GM12875 (cell line): Measurements from ENCODE around the gene SVOP.
"Not testable (repeated sequence)": the region's sequence is repeated elsewhere in the genome, so short reads cannot be mapped to it uniquely, and the experiment has no call there.

ENCODE experiments used
- H3K4me3 ChIP-seq: one replicate; pipeline ENCODE4 v1.5.1; 2011; ENCODE audit warnings: low read depth, low read length, control low read depth
- CTCF ChIP-seq: IDR thresholded peaks from 2 replicates; pipeline ENCODE4 v1.5.1; 2011; ENCODE audit warnings: low read depth, mild to moderate bottlenecking, control low read depth, inconsistent platforms, low read length, moderate library complexity, borderline replicate concordance; ENCODE audit not compliant: insufficient read depth

The SVOP gene

GRCh38 chr12:108881953-108882352, 138.9 kb downstream of the SVOP start:
- no peak for TF ChIP-seq CTCF

DNA sequence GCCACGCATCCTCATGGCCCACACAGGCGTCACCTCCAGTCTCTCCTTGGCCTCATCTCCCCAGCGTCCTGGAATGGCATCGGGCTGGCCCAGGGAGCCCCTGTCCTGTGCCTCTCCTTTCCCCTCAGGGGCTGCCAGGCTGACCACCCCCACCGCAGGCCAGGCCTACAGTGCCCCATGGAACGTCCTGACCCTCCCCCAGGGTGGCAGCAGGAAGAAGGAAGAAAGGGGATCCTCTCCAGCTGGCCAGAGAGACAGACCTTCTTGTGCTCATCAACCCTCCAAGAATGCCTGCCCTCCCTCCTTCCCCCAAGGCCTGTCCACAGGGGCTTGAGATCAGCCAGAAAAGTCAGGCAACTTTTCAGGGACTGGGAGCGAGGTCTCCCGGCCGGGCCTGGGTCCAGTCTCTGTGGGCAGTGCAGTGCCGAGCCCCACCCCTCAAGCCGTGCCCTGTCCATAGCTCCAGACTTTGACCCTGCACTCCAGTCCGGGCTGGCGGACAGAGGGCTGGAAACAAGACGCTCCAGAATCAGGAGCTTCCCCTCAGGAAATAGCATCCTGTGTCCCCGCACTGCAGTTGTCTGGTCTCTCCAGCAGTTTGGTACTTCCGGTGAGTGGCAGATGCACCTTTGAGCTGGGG, 141.1 kb downstream of the SVOP start, which contains the start of gene DAO:
Gene DAO, plus strand, starts transcription at position 478 of the 640 bp plus-strand sequence. CDS start 4,915 bp downstream, outside the sequence.
- no peak for TF ChIP-seq CTCF
- no peak within 1 kb of the TSS for H3K4me3 ChIP-seq

More at GRCh38 chr12:108881953-108882352, 138.9 kb downstream of the SVOP start:
- H3K4me3 ChIP-seq = no peak overlapping the region

- TF ChIP-seq CTCF = no peak
- H3K4me3 ChIP-seq = no peak overlapping the region
These were observed 144.3 kb downstream of the SVOP start for GRCh38 chr12:108876550-108876949.

- no peak for TF ChIP-seq CTCF
- no peak overlapping the region for H3K4me3 ChIP-seq
These were observed 145.0 kb downstream of the SVOP start for GRCh38 chr12:108875682-108876361.

- H3K4me3 ChIP-seq = no peak overlapping the region
- no peak for TF ChIP-seq CTCF
These were observed 145.6 kb downstream of the SVOP start for GRCh38 chr12:108875280-108875679.

GRCh38 chr12:108868781-108869180, 152.1 kb downstream of the SVOP start:
- TF ChIP-seq CTCF = no peak
- H3K4me3 ChIP-seq = no peak overlapping the region

GRCh38 chr12:108866083-108866482, 154.8 kb downstream of the SVOP start:
- H3K4me3 ChIP-seq = not testable (repeated sequence)
